ENCODE measurements around the gene MRAP2.

Gene MRAP2

GRCh38 chr6:84033523-84034451 is at the start of gene MRAP2:
TSS of gene MRAP2 (plus strand) at chr6:84033772. CDS start at chr6:84055319, 21,547 bp downstream.
- no peak for DNase-seq (ENCODE audit: low read depth, low spot score)

GRCh38 chr6:83984411-83984810 is 49.2 kb upstream of the MRAP2 start:
- DNase-seq (ENCODE audit: low read depth, low spot score): no peak

GRCh38 chr6:83985308-83985713 is 48.3 kb upstream of the MRAP2 start:
- DNase-seq (ENCODE audit: low read depth, low spot score): no peak

GRCh38 chr6:83985715-83986114 is 47.9 kb upstream of the MRAP2 start:
- DNase-seq (ENCODE audit: low read depth, low spot score): no peak

- DNase-seq (ENCODE audit: low read depth, low spot score): no peak
These were observed 35.5 kb upstream of the MRAP2 start for GRCh38 chr6:83998021-83998584.

- DNase-seq (ENCODE audit: low read depth, low spot score): no peak
These were observed 32.5 kb upstream of the MRAP2 start for GRCh38 chr6:84001119-84001518.

GRCh38 chr6:84002226-84002625 is 31.3 kb upstream of the MRAP2 start:
- DNase-seq (ENCODE audit: low read depth, low spot score): no peak

- no peak for DNase-seq (ENCODE audit: low read depth, low spot score)
These were observed 30.4 kb upstream of the MRAP2 start for GRCh38 chr6:84003131-84003530.

GRCh38 chr6:84003654-84004053 is 29.9 kb upstream of the MRAP2 start:
- no peak for DNase-seq (ENCODE audit: low read depth, low spot score)

- DNase-seq (ENCODE audit: low read depth, low spot score): no peak
These were observed 25.7 kb upstream of the MRAP2 start for GRCh38 chr6:84007871-84008270.

GRCh38 chr6:84013354-84013753 is 20.2 kb upstream of the MRAP2 start:
- no peak for DNase-seq (ENCODE audit: low read depth, low spot score)

GRCh38 chr6:84013931-84014330 is 19.6 kb upstream of the MRAP2 start:
- DNase-seq (ENCODE audit: low read depth, low spot score): no peak

GRCh38 chr6:84016029-84016428 is 17.5 kb upstream of the MRAP2 start:
- DNase-seq (ENCODE audit: low read depth, low spot score): no peak

- DNase-seq (ENCODE audit: low read depth, low spot score): no peak
These were observed 15.7 kb upstream of the MRAP2 start for GRCh38 chr6:84017709-84018452.

GRCh38 chr6:84018453-84019061 is 15.0 kb upstream of the MRAP2 start:
- DNase-seq (ENCODE audit: low read depth, low spot score): no peak

GRCh38 chr6:84019141-84019841 is 14.3 kb upstream of the MRAP2 start:
- DNase-seq (ENCODE audit: low read depth, low spot score): no peak

- DNase-seq (ENCODE audit: low read depth, low spot score): no peak
These were observed 13.7 kb upstream of the MRAP2 start for GRCh38 chr6:84019842-84020211.

- DNase-seq (ENCODE audit: low read depth, low spot score): no peak
These were observed 11.9 kb upstream of the MRAP2 start for GRCh38 chr6:84021625-84022024.

GRCh38 chr6:84026721-84027164 is 6.8 kb upstream of the MRAP2 start:
- DNase-seq (ENCODE audit: low read depth, low spot score): no peak

- no peak for DNase-seq (ENCODE audit: low read depth, low spot score)
These were observed 6.0 kb upstream of the MRAP2 start for GRCh38 chr6:84027340-84028181.
